ENCODE results near the gene INSC.

INSC gene

GRCh38 chr11:15153231-15153630, 38.5 kb downstream of the INSC start:
- no peak for ATAC-seq
- no peak for TF ChIP-seq ESRRG (CRISPR knock-in tag; IDR thresholded peaks at IDR 0.05)
- no peak for TF ChIP-seq TCF4 (CRISPR knock-in tag; IDR thresholded peaks at IDR 0.05; ENCODE audit: borderline replicate concordance)
- no peak for TF ChIP-seq TOX (CRISPR knock-in tag; IDR thresholded peaks at IDR 0.05; ENCODE audit: borderline replicate concordance)
- no peak for TF ChIP-seq SNAI2 (CRISPR knock-in tag; IDR thresholded peaks at IDR 0.05)
- TF ChIP-seq POU6F1 (CRISPR knock-in tag; IDR thresholded peaks at IDR 0.05; ENCODE audit: borderline replicate concordance, low read depth) = no peak
- TF ChIP-seq CREB5 (CRISPR knock-in tag; IDR thresholded peaks at IDR 0.05; ENCODE audit: low read depth) = no peak
- no peak for TF ChIP-seq TSHZ2 (CRISPR knock-in tag; IDR thresholded peaks at IDR 0.05)
- no peak for TF ChIP-seq RARB (CRISPR knock-in tag; IDR thresholded peaks at IDR 0.05)
- TF ChIP-seq ZFP30 (CRISPR knock-in tag; IDR thresholded peaks at IDR 0.05) = no peak
- TF ChIP-seq ZC3H10 (CRISPR knock-in tag; IDR thresholded peaks at IDR 0.05) = no peak
- no peak for TF ChIP-seq ZNF565 (CRISPR knock-in tag; conservative IDR thresholded peaks at IDR 0.05; ENCODE audit: low read depth)
- no peak for TF ChIP-seq PATZ1 (CRISPR knock-in tag; IDR thresholded peaks at IDR 0.05; ENCODE audit: borderline replicate concordance)

GRCh38 chr11:15157181-15157580, 42.5 kb downstream of the INSC start:
- ATAC-seq = no peak
- TF ChIP-seq TCF4 (CRISPR knock-in tag; IDR thresholded peaks at IDR 0.05; ENCODE audit: borderline replicate concordance) (no peak), TSHZ2 (CRISPR knock-in tag; IDR thresholded peaks at IDR 0.05) (no peak)

- no peak for ATAC-seq
- TF ChIP-seq PPARA (CRISPR knock-in tag; IDR thresholded peaks at IDR 0.05; ENCODE audit: borderline replicate concordance) = no peak
- TF ChIP-seq TOX (CRISPR knock-in tag; IDR thresholded peaks at IDR 0.05; ENCODE audit: borderline replicate concordance) = no peak
- no peak for TF ChIP-seq SNAI2 (CRISPR knock-in tag; IDR thresholded peaks at IDR 0.05)
- TF ChIP-seq ZNF70 (CRISPR knock-in tag; IDR thresholded peaks at IDR 0.05) = no peak
- TF ChIP-seq ZFP3 (CRISPR knock-in tag; IDR thresholded peaks at IDR 0.05) = no peak
- no peak for TF ChIP-seq OSR1 (CRISPR knock-in tag; IDR thresholded peaks at IDR 0.05)
- TF ChIP-seq GLIS3 (CRISPR knock-in tag; IDR thresholded peaks at IDR 0.05) = no peak
- no peak for TF ChIP-seq ARNTL (CRISPR knock-in tag; IDR thresholded peaks at IDR 0.05; ENCODE audit: borderline replicate concordance, low read depth)
- TF ChIP-seq POU6F1 (CRISPR knock-in tag; IDR thresholded peaks at IDR 0.05; ENCODE audit: borderline replicate concordance, low read depth) = no peak
- no peak for TF ChIP-seq RARB (CRISPR knock-in tag; IDR thresholded peaks at IDR 0.05)
- TF ChIP-seq PATZ1 (CRISPR knock-in tag; IDR thresholded peaks at IDR 0.05; ENCODE audit: borderline replicate concordance) = no peak
- no peak for TF ChIP-seq ZNF565 (CRISPR knock-in tag; conservative IDR thresholded peaks at IDR 0.05; ENCODE audit: low read depth)
- TF ChIP-seq CREB5 (CRISPR knock-in tag; IDR thresholded peaks at IDR 0.05; ENCODE audit: low read depth) = no peak
- no peak for TF ChIP-seq ESRRG (CRISPR knock-in tag; IDR thresholded peaks at IDR 0.05)
- TF ChIP-seq ZNF8 (CRISPR knock-in tag; IDR thresholded peaks at IDR 0.05) = no peak
- no peak for TF ChIP-seq BACH2 (CRISPR knock-in tag; IDR thresholded peaks at IDR 0.05; ENCODE audit: borderline replicate concordance)
These were observed 42.9 kb downstream of the INSC start for GRCh38 chr11:15157606-15158137.
